ENCODE data around the gene TMEM54.

The TMEM54 gene

GRCh38 chr1:32900956-32901822 is at the start of gene TMEM54:
Gene TMEM54 (minus strand): TSS chr1:32901389. CDS start chr1:32901238, 151 bp downstream.
- DNase-seq = no peak

GRCh38 chr1:32949519-32949918 is 48.3 kb upstream of the TMEM54 start:
- DNase-seq = no peak

DNA sequence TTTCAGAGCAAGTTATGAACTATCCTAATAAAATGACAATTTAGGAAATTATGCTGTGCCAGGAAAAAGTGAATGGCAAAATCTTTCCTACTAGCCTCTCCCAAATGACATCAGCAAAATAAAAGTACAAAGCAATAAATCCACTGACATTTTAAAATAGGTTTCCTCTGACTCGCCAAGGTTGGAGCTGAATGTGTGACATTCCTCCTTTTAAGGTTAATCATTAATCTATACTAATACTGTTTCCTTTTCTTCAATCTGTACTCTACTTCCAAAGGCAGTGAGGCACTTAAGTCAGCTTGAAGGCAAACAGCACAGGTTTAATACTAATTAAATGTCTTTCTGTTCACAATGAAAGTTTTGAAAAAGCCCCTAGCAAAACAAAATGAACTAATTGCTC is 47.7 kb upstream of the TMEM54 start:
- no peak for DNase-seq

GRCh38 chr1:32948390-32948722 is 47.2 kb upstream of the TMEM54 start:
- DNase-seq = no peak

DNA sequence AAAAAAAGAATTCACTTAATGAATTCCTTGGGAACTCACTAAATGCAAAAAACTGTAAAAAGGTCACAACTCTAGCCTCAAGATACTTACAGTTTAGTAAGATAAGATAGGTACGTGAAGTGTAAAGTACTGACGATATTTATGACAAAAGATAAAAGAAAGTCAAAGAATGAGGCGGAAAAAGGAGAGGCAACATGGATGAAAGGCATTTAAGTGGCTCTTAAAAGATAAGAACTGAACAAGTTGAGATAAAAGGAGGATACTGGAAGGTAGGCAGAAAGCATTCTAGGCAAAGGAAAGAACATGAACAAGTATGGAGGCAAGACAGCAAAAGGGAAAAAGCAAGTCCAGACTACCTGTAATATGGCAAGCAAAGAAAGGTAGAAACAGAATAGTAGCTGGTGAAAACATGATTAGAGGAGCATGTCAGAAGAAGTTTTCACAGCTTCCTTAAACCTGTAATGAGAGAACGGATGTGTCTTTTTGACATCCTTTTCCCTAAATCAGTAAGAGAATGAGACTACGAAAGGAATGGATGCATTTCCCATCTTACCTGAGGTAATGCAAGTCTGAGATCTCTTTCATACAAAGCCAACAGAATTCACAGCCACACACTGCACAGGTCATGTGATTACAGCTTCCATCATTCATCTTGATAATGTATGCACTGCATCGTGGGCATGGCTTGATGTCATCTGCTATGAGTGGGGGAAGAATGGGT is 46.6 kb upstream of the TMEM54 start:
- no peak for DNase-seq

GRCh38 chr1:32946413-32946812 is 45.2 kb upstream of the TMEM54 start:
- DNase-seq = no peak

- DNase-seq = no peak
Measured at GRCh38 chr1:32944180-32944579, 43.0 kb upstream of the TMEM54 start.

GRCh38 chr1:32939655-32940371 is 38.6 kb upstream of the TMEM54 start:
- peak; percentile 90 to 96 for DNase-seq

GRCh38 chr1:32937061-32937460 is 35.9 kb upstream of the TMEM54 start:
- no peak for DNase-seq

DNA sequence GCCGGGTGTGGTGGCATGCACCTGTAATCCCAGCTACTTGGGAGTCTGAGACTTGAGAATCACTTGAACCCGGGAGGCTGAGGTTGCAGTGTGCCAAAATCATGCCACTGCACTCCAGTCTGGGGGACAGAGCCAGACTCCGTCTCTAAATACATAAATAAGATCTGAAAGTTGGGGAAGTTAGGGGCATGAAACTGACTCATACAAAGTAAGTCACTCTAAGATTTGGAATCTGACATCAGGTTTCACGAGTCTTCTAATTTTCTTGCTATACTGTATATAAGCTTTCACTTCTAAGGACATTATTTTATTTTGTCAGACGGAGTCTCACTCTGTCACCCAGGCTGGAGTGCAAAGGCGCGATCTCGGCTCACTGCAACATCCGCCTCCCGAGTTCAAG is 33.3 kb upstream of the TMEM54 start:
- DNase-seq = no peak

GRCh38 chr1:32933742-32934322 is 32.6 kb upstream of the TMEM54 start:
- no peak for DNase-seq

DNA sequence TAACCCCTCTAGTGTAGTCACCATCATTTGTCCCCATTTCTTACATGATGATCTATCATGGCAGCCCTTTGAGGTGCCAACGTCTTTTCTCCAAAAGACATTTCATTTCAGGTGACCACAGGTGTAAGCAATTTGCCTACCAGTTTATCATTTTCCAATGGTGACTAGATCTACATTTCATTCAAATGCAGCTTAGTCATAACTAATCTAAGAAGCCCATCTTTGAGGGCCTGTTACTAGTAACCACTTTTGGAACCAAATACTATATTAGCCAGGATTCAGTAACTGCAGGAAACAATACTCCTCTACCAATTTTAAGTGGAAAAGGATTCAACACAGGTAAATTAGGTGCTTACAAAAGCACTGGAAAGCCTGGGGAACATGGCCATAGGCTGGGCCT is 30.6 kb upstream of the TMEM54 start:
- DNase-seq = peak in 1 of 2 donors; percentile 28

GRCh38 chr1:32929366-32929765 is 28.2 kb upstream of the TMEM54 start:
- peak in 1 of 2 donors; percentile 53 for DNase-seq

DNA sequence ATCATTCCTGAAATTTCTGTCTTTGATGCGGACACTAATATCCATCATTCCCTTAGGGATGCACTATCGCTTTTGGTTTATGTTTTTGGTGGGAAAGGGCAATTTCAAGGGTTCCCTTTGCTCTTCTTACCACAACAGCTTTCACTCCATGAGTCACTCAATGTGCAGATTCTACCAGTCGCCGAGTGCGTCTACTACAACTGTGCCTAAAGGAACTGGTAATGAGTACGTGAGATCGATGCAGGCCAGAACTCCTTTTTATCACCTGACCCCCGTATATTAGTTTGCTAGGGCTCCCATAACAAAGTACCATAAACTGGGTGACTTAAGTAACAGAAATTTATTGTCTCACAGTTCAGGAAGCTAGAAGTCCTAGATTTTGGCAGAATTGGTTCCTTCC is 27.5 kb upstream of the TMEM54 start:
- DNase-seq = no peak

- DNase-seq = no peak
Measured at GRCh38 chr1:32928285-32928684, 27.1 kb upstream of the TMEM54 start.

DNA sequence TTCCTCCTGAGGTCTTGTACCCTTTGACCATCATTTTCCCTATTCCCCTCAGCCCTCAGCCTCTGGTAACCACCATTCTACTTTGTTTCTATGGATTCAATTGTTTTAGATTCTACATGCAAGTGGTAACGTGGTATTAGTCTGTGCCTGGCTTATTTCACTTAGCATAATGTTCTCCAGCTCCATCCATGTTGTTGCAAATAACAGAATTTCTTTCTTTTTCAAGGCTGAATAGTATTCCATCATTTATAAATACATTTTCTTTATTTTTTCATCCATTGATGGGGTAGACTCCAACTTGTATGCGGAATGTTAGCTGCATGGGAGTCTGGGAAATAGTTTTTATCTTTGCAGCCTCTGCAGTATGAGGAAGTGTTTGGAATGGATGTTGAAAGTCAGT is 26.3 kb upstream of the TMEM54 start:
- no peak for DNase-seq

GRCh38 chr1:32926562-32926961 is 25.4 kb upstream of the TMEM54 start:
- DNase-seq = no peak

DNA sequence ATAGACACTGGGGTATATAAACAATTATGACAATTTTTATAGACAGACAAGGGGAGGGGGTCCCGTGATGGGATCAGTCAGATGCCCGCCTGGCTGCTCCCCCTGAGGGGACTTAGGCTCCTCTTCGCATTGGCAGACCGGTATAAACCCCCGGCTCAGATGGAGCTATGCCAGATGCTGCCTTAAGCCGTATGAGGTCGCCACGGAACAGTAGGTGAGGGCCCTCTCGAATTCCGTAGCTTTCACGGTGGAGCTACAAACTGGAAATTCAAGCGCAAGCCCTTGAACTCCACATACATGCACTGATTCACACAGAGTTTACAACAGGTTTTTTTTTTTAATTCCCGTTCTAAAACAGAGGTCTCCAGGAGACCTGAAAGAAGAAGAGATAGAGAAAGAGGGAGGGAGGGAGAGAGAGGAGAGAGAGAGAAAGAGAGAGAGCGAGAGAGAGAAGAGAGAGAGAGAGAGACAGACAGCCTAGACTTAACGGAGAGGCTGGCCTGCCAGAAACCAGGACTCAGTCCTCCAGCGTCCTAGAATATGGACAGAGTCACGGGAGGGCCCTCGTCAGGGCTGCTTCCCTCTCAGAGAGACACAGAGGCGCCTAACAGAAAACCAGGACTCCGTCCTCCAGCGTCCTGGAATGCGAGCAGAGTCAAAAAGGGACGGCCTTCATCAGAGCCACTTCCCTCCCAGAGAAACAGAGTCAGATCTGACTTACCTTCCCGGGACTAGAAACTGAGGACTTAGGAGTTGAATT is 24.4 kb upstream of the TMEM54 start:
- DNase-seq = no peak

DNA sequence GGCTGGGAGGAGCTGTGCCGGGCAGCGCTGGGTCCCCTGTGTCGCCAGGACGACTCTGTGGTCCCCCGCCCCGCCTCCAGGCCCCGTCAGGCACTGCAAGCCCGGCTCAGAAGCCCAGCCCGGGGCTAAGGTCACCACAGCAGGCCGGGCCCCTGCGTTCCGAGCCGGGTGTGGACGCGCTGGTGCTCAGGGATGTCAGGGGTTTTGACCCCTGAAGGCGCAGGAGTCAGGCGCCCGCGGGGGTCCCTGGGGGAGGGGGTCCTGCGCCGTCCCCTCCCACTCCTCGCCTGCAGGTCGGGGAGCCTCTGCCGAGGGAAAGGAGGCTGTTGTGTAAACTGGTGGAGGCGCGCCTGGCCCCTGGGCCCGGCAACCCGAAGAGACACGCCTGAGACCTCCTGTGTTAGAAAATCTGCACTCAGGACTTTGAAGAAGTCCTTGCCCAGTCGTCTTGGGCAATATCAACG is 23.7 kb upstream of the TMEM54 start:
- DNase-seq = no peak

GRCh38 chr1:32920833-32921232 is 19.6 kb upstream of the TMEM54 start:
- DNase-seq = no peak

DNA sequence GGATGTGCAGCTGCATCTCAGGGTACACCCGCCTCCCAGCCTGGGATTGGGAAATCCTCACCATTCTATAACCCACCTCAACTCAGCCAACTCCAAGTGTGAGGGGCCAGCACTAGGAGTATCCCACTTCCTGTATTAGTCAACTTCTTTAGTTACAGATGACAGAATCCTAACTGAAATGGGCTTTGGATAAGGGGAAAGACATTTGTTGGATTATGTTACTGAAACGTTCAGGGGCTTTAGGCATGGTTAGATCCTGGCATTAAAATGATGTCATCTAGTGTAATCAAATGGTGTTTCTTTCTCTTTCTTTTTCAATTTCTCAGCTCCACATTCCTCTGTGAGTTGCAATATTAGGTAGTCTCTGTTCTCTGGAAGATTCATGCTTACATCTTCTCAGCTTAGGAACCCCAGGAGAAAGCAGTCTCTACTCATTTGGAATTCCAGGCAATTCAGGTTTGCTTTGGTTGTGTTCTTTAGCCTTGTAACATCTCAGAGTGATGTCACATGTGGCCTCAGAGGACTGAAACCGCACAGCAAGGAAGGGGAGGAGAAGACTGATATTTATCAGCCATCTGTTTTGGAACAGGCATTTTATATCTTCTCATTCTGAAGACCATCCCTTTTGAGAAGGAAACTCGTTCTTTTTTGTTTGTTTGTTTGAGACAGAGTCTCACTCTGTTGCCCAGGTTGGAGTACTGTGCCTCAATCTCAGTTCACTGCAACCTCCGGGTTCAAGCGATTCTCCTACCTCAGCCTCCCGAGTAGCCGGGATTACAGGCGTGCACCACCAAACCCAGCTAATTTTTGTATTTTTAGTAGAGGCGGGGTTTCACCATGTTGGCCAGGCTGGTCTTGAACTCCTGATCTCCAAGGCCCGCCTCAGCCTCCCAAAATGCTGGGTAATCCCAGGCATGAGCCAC is 18.9 kb upstream of the TMEM54 start:
- DNase-seq = no peak

Measured in inflammatory macrophage treated with lipopolysaccharide for 1 hour (primary cell).